HUES48 (cell line): Measurements from ENCODE around the gene KIF3B.
"Not testable (repeated sequence)": the region's sequence is repeated elsewhere in the genome, so short reads cannot be mapped to it uniquely, and the experiment has no call there.

ENCODE experiments used
- H3K27ac ChIP-seq: one replicate; pipeline ENCODE4 v1.7.0; 2013; ENCODE audit warnings: low read depth, low read length, inconsistent platforms
- H3K27me3 ChIP-seq: 2 replicates; pipeline ENCODE4 v1.6.1; 2013; ENCODE audit warnings: mild to moderate bottlenecking, low read length; ENCODE audit not compliant: control insufficient read depth, insufficient read depth
- H3K36me3 ChIP-seq: 2 replicates; pipeline ENCODE4 v1.6.1; 2013; ENCODE audit warnings: low read length; ENCODE audit not compliant: control insufficient read depth, insufficient read depth
- H3K4me1 ChIP-seq: 2 replicates; pipeline ENCODE4 v1.6.1; 2013; ENCODE audit warnings: mild to moderate bottlenecking, low read length; ENCODE audit not compliant: control insufficient read depth, insufficient read depth
- H3K4me3 ChIP-seq: 2 replicates; pipeline ENCODE4 v1.5.1; 2013; ENCODE audit warnings: mild to moderate bottlenecking, low read depth, low read length
- H3K9ac ChIP-seq: 2 replicates; pipeline ENCODE4 v1.6.1; 2013; ENCODE audit warnings: mild to moderate bottlenecking, low read depth, low read length, moderate library complexity
- H3K9me3 ChIP-seq: 2 replicates; pipeline ENCODE4 v1.6.1; 2013; ENCODE audit warnings: low read length; ENCODE audit not compliant: control insufficient read depth, insufficient read depth

The KIF3B gene

DNA sequence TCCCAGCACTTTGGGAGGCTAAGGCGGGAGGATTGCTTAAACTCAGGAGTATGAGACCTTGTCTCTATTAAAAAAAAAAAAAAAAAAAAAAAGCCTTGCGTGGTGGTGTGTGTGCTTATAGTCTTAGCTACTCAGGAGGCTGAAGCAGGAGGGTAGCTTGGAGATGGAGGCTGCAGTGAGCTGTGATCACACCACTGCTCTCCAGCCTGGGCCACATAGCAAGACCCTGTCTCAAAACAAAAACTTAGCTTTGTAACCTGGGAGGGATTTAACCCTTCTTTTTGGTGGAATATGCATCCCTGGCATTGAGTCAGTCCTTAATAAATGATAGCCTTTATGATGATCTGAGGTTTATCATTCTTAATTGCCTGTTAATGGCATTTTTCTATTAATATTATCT is 93.4 kb downstream of the KIF3B start:
- H3K9me3 ChIP-seq: no peaks in the 10 kb centered on the region
- no peaks in the 10 kb centered on the region for H3K27me3 ChIP-seq
- H3K36me3 ChIP-seq: peaks cover 5% of the 10 kb centered on the region; the same call in 1 of the 2 replicates
- H3K27ac ChIP-seq: no peak overlapping the region
- H3K4me1 ChIP-seq: no peaks in the 10 kb centered on the region
- no peak overlapping the region for H3K4me3 ChIP-seq
- no peak overlapping the region for H3K9ac ChIP-seq

DNA sequence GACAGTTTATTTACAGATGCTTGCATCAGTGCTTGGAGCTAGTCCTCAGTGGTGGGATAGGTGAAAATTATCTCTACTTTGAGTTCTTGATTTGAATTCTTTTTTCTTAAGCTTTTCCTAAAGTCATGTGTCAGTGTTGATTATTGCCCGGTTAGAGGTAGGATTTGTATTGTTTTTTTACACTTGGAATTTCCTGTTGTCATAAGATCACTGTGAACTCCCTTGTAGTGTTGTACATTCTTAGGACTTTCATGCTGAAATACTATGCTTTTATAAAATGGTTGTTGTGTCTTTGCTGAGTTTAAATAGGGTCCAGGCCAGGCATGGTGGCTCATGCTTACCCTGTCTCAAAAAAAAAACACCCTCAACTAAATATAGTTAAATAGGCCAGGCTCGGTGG is 101.0 kb downstream of the KIF3B start:
- H3K4me1 ChIP-seq: no peaks in the 10 kb centered on the region
- no peak overlapping the region for H3K9ac ChIP-seq
- no peaks in the 10 kb centered on the region for H3K27me3 ChIP-seq
- H3K9me3 ChIP-seq: no peaks in the 10 kb centered on the region
- no peak overlapping the region for H3K4me3 ChIP-seq
- no peak overlapping the region for H3K27ac ChIP-seq
- no peaks in the 10 kb centered on the region for H3K36me3 ChIP-seq

DNA sequence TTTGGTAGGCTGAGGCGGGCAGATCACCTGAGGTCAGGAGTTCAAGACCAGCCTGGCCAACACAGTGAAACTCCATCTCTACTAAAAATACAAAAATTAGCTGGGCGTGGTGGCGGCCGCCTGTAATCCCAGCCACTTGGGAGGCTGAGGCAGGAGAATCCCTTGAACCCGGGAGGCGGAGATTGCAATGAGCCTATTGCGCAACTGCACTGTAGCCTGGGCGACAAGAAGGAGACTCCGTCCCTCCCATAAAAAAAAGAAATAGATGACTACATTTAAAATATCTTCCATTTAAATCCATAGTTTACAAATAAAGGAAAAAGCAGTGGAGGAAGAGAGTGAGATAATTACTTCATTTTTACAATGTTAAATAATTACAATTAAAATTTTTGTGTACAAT is 102.6 kb downstream of the KIF3B start:
- H3K36me3 ChIP-seq, H3K9me3 ChIP-seq, H3K9ac ChIP-seq, H3K27ac ChIP-seq, H3K4me3 ChIP-seq, H3K27me3 ChIP-seq, H3K4me1 ChIP-seq: not testable (repeated sequence)

DNA sequence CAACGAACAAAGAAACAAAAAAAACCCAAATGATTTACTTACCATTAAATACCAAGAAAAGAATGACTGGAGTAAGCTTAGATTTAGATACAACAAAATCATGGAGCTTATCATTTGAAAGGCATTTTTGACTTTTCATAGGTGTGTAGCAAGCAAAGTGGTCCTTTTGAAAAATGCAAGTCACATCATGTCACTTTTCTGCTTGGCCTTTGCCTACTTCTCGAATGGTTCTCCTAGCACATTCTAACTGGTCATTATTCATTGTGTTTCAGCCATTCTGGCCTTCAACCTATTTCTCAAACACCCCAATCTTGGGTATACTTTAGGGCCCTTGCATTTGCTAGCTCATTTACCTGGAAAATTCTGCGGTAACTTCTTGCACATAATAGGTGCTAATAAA is 103.3 kb downstream of the KIF3B start:
- no peaks in the 10 kb centered on the region for H3K27me3 ChIP-seq
- no peaks in the 10 kb centered on the region for H3K9me3 ChIP-seq
- no peaks in the 10 kb centered on the region for H3K36me3 ChIP-seq
- no peaks in the 10 kb centered on the region for H3K4me1 ChIP-seq
- H3K4me3 ChIP-seq: no peak overlapping the region
- H3K27ac ChIP-seq: no peak overlapping the region
- no peak overlapping the region for H3K9ac ChIP-seq

DNA sequence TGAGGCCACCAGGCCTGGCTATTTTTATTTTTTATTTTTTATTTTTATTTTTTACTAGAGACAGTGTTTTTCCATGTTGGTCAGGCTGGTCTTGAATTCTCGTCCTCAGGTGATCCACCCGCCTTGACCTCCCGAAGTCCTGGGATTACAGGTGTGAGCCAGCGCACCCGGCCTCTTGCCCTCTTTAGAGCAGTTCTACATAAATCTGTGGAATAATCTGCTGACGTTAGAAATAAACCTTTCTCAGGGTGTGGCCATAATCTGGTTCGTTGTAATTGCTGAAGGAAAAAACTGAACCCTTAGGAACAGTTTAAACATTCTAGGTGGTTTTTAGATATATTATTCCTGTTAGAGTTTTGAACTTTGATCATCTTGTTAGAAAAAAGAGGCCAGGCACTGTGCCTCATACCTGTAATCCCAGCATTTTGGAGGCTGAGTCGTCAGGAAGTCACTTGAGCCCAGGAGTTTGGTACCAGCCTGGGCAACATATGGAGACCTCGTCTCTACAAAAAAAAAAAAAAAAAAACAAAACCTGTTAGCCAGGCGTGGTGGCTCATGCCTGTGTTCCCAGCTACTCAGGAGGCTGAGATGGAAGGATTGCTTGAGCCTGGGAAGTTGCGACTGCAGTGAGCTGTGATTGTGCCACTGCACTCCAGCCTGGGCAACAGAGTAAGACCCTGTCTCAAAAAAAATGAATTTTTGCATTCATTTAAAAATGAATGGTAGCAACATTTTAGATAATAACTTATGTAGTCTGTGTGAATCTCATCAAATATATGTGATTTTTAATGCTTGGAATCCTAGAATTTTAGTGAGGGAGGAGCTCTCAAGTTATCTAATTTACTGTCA is 104.9 kb downstream of the KIF3B start:
- Histone ChIP-seq H3K27me3 (no peaks in the 10 kb centered on the region), H3K9ac (no peak overlapping the region), H3K4me1 (no peaks in the 10 kb centered on the region), H3K9me3 (no peaks in the 10 kb centered on the region), H3K36me3 (no peaks in the 10 kb centered on the region), H3K27ac (no peak overlapping the region), H3K4me3 (no peak overlapping the region)

- H3K4me1 ChIP-seq, H3K9ac ChIP-seq, H3K4me3 ChIP-seq, H3K9me3 ChIP-seq, H3K27ac ChIP-seq, H3K36me3 ChIP-seq, H3K27me3 ChIP-seq: not testable (repeated sequence)
Observed at GRCh38 chr20:32383441-32383840, 106.0 kb downstream of the KIF3B start.
